A549 (cell line): ENCODE measurements around the gene NOS3. TPM values are rescaled to one million over a fixed set of nuclear protein-coding genes. Genes with fewer than 3 reads are reported as not detected.
A peak's percentile ranks its signal among the peaks of the same experiment; 100 is the strongest.
"Not testable (repeated sequence)": the region's sequence is repeated elsewhere in the genome, so short reads cannot be mapped to it uniquely, and the experiment has no call there.

Experiments used
- ATAC-seq, 2 experiments: fragments of 200-7000 bp in 1 of 2; fragments of >200 bp in 1 of 2; cut with Nextera tagmentation in 1 of 2; cut with Tn5 transposase in 1 of 2; 3 replicates each; pipeline versions ENCODE4 v1.8.0 to v1.9.1; 2018 to 2020; ENCODE audit warnings: mild to moderate bottlenecking in 1 of 2, moderate library complexity in 1 of 2
- CTCF ChIA-PET: fragments of 300-600 bp; sonication (Branson Sonifier 250); formaldehyde crosslinking; extraction: SDS; loops from one replicate; lab custom pipeline; 2021; ENCODE audit warnings: antibody characterized with exemption, inconsistent platforms; lab: Yijun Ruan, JAX
- POLR2A ChIA-PET: fragments of 350-600 bp; formaldehyde crosslinking; extraction: SDS; loops from one replicate; lab custom pipeline; 2021; ENCODE audit warnings: antibody characterized with exemption, inconsistent platforms; lab: Yijun Ruan, JAX
- DNase-seq, 2 experiments: peaks; one replicate each; pipeline versions ENCODE4 v3.0.0 to v3.0.0-alpha.2; 2011 to 2016; ENCODE audit warnings: low read depth in 1 of 2, low spot score in 1 of 2
- FAIRE-seq: peaks from 2 replicates; lab custom pipeline; 2011; peaks lifted over from hg19 to GRCh38; lab: Jason Lieb, UNC
- H3K27ac ChIP-seq, 2 experiments: fragments of >200 bp; sonication (Bioruptor Twin); formaldehyde crosslinking; 3 replicates each; pipeline ENCODE4 v1.5.1; 2016 to 2017
- H3K4me1 ChIP-seq: fragments of >200 bp; sonication (Bioruptor Twin); formaldehyde crosslinking; 3 replicates; pipeline ENCODE4 v1.6.1; 2016
- H3K4me2 ChIP-seq: fragments of >200 bp; sonication (Bioruptor Twin); formaldehyde crosslinking; 3 replicates; pipeline ENCODE4 v1.6.1; 2016
- H3K4me3 ChIP-seq: fragments of >200 bp; sonication (Bioruptor Twin); formaldehyde crosslinking; 3 replicates; pipeline ENCODE4 v1.5.1; 2016
- H3K9me3 ChIP-seq: fragments of >200 bp; sonication (Bioruptor Twin); formaldehyde crosslinking; 3 replicates; pipeline ENCODE4 v1.6.1; 2016
- CBX8 ChIP-seq: fragments of 200-600 bp; sonication (generic); IDR thresholded peaks from 2 replicates; pipeline ENCODE4 v1.6.1; 2016
- CTCF ChIP-seq: fragments of >200 bp; sonication (Bioruptor Twin); formaldehyde crosslinking; IDR thresholded peaks from 3 replicates; pipeline ENCODE4 v1.5.1; 2016
- EHMT2 ChIP-seq: fragments of 200-600 bp; sonication (generic); IDR thresholded peaks from 2 replicates; pipeline ENCODE4 v1.6.1; 2016; ENCODE audit warnings: antibody characterized with exemption, low read depth, mild to moderate bottlenecking, moderate library complexity
- ELK1 ChIP-seq: fragments of 150-350 bp; IDR thresholded peaks from 2 replicates; pipeline ENCODE4 v1.6.1; 2014; ENCODE audit warnings: low read depth, mild to moderate bottlenecking, low read length
- FOXS1 ChIP-seq: fragments of 250-450 bp; sonication (Bioruptor Pico); IDR thresholded peaks from 2 replicates; pipeline ENCODE4 v1.5.0; 2020; ENCODE audit warnings: mild to moderate bottlenecking, moderate library complexity
- HOXA7 ChIP-seq: fragments of 250-450 bp; sonication (Bioruptor Pico); IDR thresholded peaks from 2 replicates; pipeline ENCODE4 v1.5.0; 2020; ENCODE audit warnings: mild to moderate bottlenecking, moderate library complexity
- MAFK ChIP-seq: fragments of 450-650 bp; IDR thresholded peaks from 2 replicates; pipeline ENCODE4 v1.6.1; 2014; ENCODE audit not compliant: partially characterized antibody
- NPAS2 ChIP-seq: fragments of 250-450 bp; sonication (Bioruptor Pico); IDR thresholded peaks from 2 replicates; pipeline ENCODE4 v1.8.0; 2022; ENCODE audit warnings: mild to moderate bottlenecking, moderate library complexity, borderline replicate concordance
- NR3C1 ChIP-seq: fragments of >200 bp; sonication (Bioruptor Twin); formaldehyde crosslinking; IDR thresholded peaks from 3 replicates; pipeline ENCODE4 v1.6.1; 2017
- RNF2 ChIP-seq: fragments of 200-600 bp; sonication (generic); IDR thresholded peaks from 2 replicates; pipeline ENCODE4 v1.6.1; 2016; ENCODE audit warnings: low read depth, mild to moderate bottlenecking, antibody characterized with exemption, moderate library complexity, borderline replicate concordance
- SMC3 ChIP-seq: fragments of >200 bp; sonication (Bioruptor Twin); formaldehyde crosslinking; IDR thresholded peaks from 3 replicates; pipeline ENCODE4 v1.6.1; 2018; ENCODE audit warnings: inconsistent platforms
- SREBF2 ChIP-seq: fragments of 450-650 bp; IDR thresholded peaks from 2 replicates; pipeline ENCODE4 v1.6.1; 2014; ENCODE audit warnings: mild to moderate bottlenecking, moderate library complexity
- TP53 ChIP-seq: fragments of 250-450 bp; sonication (Bioruptor Pico); IDR thresholded peaks from 2 replicates; pipeline ENCODE4 v1.5.0; 2021; ENCODE audit warnings: mild to moderate bottlenecking, moderate library complexity
- ZNF302 ChIP-seq: fragments of 250-450 bp; sonication (Bioruptor Pico); IDR thresholded peaks from 2 replicates; pipeline ENCODE4 v1.9.0; 2021; ENCODE audit warnings: inconsistent platforms, mild to moderate bottlenecking, moderate library complexity
- WGBS: methylation state at CpG from one replicate; pipeline ENCODE4 v1.1.6; 2017; ENCODE audit errors: missing lambda C conversion rate; 5-methylcytosine and 5-hydroxymethylcytosine counted together
- polyA plus RNA-seq, 4 experiments: library from polyadenylated mRNA; depleted of rRNA in 3 of 4; stranded (reverse); fragments of >200 nt; fragmentation: RNase III in 1 of 4; extraction: RNeasy Plus Mini Kit Qiagen cat#74134 plus additional on column Dnase treatment in 1 of 4; gene quantifications; 2 replicates in 3 of 4; 3 replicates in 1 of 4; pipeline ENCODE4 v1.2.3, GENCODE V29; 2011 to 2017
- TF ChIP-seq, protein P1 (sequence below): IDR thresholded peaks from 2 replicates; pipeline ENCODE4 v1.6.1; 2012
- TF ChIP-seq, protein P2 (sequence below): fragments of 200-600 bp; sonication (generic); IDR thresholded peaks from 2 replicates; pipeline ENCODE4 v1.6.1; 2016; ENCODE audit warnings: antibody characterized with exemption, mild to moderate bottlenecking, moderate library complexity

The NOS3 gene
- polyA plus RNA-seq, 2 of the 4 experiments (the other 2 are of a cell fraction) = 0.52 to 0.71 TPM

DNA sequence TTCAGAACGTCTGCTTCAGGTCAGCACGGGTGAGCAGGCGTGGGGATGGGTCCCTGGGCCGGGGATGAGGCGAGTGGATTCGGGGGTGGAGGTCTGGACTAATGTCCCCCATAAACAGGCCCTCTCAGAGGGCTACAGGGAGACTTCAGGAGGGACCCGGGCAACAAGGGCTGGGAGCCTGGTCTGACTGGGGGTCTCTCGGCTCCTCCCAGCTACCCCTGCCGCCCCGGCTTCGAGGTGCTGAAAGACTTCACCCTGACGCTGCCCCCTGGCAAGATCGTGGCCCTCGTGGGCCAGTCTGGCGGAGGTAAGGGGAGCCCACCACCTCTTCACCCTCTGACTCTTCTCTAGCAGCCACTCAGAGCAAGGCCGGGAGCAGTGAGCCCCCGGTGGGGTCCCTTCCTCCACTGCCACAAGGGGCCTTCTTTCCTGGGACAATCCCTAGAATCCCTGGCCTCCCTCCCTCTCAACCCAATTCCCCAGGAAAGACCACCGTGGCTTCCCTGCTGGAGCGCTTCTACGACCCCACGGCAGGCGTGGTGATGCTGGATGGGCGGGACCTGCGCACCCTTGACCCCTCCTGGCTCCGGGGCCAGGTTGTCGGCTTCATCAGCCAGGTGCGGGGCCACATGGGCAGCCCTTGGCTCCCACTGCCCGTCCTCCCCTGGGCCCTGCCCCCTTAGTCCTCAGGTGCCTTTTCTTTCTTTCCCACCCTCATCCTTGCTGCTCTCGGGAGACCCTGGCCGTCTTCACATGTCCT lies 50.0 kb downstream of the NOS3 start:
- WGBS = 96% methylated on average over 30 of the region's 30 CpGs
- Histone ChIP-seq H3K9me3 (no peaks in the 10 kb centered on the region), H3K27ac (peak overlapping the region; percentile 79 to 88; a peak in 5 of 6 replicates), H3K4me1 (peaks cover 33% of the 10 kb centered on the region), H3K4me3 (no peak overlapping the region), H3K4me2 (no peak overlapping the region; the same call in 2 of the 3 replicates)
- ChIA-PET CTCF (interaction anchor here (0.9 to 4.4 kb wide), 5 partner anchors 8 to 79 kb away, joined by 5 to 16 read pairs (median 5); partner anchors contain the start of gene ABCB8), POLR2A (no interaction called here)
- FAIRE-seq (no peak), ATAC-seq (no peak), DNase-seq (no peak)
- TF ChIP-seq SMC3 = no peak
- no peak for TF ChIP-seq CBX8

- H3K4me2 ChIP-seq, ATAC-seq, H3K27ac ChIP-seq, H3K4me3 ChIP-seq, H3K9me3 ChIP-seq, POLR2A ChIA-PET, DNase-seq, FAIRE-seq: not testable (repeated sequence)
- peaks cover 29% of the 10 kb centered on the region for H3K4me1 ChIP-seq
- CTCF ChIA-PET = interaction anchor here (1.0 kb wide), 1 partner anchor 11 kb away, joined by 3 read pairs; no protein-coding TSS in a partner anchor
- WGBS = 76% methylated on average over 4 of the region's 10 CpGs
These were observed 52.6 kb downstream of the NOS3 start for GRCh38 chr7:151043449-151043848.

DNA sequence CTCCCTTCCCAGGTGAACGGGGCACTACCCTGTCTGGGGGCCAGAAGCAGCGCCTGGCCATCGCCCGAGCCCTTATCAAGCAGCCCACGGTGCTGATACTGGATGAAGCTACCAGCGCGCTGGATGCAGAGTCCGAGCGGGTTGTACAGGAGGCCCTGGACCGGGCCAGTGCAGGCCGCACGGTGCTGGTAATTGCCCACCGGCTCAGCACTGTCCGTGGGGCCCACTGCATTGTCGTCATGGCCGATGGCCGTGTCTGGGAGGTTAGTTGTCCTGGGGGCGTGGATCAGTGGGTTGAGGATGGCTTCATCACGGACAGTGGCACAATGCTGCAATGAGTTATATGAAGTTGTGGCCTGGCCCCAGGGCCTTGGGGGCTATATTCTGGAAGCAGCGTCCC lies 53.1 kb downstream of the NOS3 start:
- no peak overlapping the region for H3K4me2 ChIP-seq
- no peak for DNase-seq
- H3K9me3 ChIP-seq = no peaks in the 10 kb centered on the region
- POLR2A ChIA-PET = no interaction called here
- no peak overlapping the region for H3K27ac ChIP-seq
- H3K4me3 ChIP-seq = no peak overlapping the region
- ATAC-seq = no peak
- no peak for TF ChIP-seq RNF2
- no peak for TF ChIP-seq SREBF2
- no peak for TF ChIP-seq MAFK
- TF ChIP-seq, protein P1, sequence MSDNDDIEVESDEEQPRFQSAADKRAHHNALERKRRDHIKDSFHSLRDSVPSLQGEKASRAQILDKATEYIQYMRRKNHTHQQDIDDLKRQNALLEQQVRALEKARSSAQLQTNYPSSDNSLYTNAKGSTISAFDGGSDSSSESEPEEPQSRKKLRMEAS = no peak
- TF ChIP-seq NR3C1 = no peak
- TF ChIP-seq TP53 = no peak
- TF ChIP-seq EHMT2 = no peak
- TF ChIP-seq NPAS2 (CRISPR knock-in tag) = no peak
- no peak for TF ChIP-seq CTCF
- no peak for TF ChIP-seq FOXS1 (CRISPR knock-in tag)
- no peak for TF ChIP-seq SMC3
- TF ChIP-seq ZNF302 (CRISPR knock-in tag) = no peak
- no peak for TF ChIP-seq HOXA7 (CRISPR knock-in tag)
- TF ChIP-seq, protein P2, sequence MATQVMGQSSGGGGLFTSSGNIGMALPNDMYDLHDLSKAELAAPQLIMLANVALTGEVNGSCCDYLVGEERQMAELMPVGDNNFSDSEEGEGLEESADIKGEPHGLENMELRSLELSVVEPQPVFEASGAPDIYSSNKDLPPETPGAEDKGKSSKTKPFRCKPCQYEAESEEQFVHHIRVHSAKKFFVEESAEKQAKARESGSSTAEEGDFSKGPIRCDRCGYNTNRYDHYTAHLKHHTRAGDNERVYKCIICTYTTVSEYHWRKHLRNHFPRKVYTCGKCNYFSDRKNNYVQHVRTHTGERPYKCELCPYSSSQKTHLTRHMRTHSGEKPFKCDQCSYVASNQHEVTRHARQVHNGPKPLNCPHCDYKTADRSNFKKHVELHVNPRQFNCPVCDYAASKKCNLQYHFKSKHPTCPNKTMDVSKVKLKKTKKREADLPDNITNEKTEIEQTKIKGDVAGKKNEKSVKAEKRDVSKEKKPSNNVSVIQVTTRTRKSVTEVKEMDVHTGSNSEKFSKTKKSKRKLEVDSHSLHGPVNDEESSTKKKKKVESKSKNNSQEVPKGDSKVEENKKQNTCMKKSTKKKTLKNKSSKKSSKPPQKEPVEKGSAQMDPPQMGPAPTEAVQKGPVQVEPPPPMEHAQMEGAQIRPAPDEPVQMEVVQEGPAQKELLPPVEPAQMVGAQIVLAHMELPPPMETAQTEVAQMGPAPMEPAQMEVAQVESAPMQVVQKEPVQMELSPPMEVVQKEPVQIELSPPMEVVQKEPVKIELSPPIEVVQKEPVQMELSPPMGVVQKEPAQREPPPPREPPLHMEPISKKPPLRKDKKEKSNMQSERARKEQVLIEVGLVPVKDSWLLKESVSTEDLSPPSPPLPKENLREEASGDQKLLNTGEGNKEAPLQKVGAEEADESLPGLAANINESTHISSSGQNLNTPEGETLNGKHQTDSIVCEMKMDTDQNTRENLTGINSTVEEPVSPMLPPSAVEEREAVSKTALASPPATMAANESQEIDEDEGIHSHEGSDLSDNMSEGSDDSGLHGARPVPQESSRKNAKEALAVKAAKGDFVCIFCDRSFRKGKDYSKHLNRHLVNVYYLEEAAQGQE = no peak
- no peak for TF ChIP-seq ELK1
- TF ChIP-seq, all 56 proteins: peak for 0
- peaks cover 24% of the 10 kb centered on the region for H3K4me1 ChIP-seq
- CTCF ChIA-PET = interaction anchor here (1.0 to 1.9 kb wide), 2 partner anchors 12 to 67 kb away, joined by 3 to 5 read pairs; no protein-coding TSS in a partner anchor
- WGBS = 94% methylated on average over 10 of the region's 20 CpGs
- FAIRE-seq = no peak
